Loucy (cell line): Measurements from ENCODE around the gene UBE2G1.

Source experiments
- CTCF ChIP-seq: fragments of 200-600 bp; sonication (generic); conservative IDR thresholded peaks from 2 replicates; pipeline ENCODE4 v1.5.1; 2014; ENCODE audit warnings: mild to moderate bottlenecking, antibody characterized with exemption, low read length
- EZH2phosphoT487 ChIP-seq: fragments of 200-600 bp; IDR thresholded peaks from 2 replicates; pipeline ENCODE4 v1.6.1; 2018; ENCODE audit warnings: antibody characterized with exemption, mild to moderate bottlenecking, moderate library complexity, borderline replicate concordance

DNA sequence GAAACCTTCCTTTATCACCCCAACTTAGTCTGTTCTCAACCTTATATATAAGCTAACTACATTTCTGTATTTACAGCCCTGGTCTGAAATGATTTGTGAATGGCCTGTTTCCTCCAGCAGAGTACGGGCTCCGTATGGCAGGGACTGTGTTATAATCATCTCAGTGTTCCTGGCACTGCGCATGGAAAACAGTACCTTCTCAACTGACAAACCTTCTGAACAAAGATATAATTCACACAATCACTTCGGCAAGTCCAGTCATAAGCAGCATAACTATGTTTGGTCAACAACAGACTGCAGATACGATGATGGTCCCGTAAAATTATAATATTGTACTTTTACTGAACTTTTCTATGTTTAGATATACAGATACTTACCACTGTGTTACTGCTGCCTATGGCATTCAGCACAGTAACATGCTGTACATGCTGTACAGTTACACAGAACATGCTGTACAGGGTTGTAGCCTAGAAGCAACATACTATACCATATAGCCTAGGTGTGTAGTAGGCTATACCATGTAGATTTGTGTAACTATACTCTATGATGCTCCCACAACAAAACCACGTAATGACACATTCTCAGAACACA lies 132.7 kb downstream of the UBE2G1 start:
- TF ChIP-seq CTCF, result no peak
- no peak for TF ChIP-seq EZH2phosphoT487
